ENCODE results near the gene PKP2. TPM values are rescaled to one million over a fixed set of nuclear protein-coding genes. Genes with fewer than 3 reads are reported as not detected.

PKP2 gene
- total and polyA plus RNA-seq, 2 donors (not counting 3 experiments of a cell fraction or from before 2014, with no cell fraction given): 1.4 to 6.5 TPM

- no peak overlapping the region for H3K4me3 ChIP-seq (replicated peaks in 1 of 3; ENCODE audit: insufficient read depth in 1 of 3, low read depth in 1 of 3, low read length in 3 of 3)
- H3K9ac ChIP-seq (replicated peaks; ENCODE audit: extremely low read depth, insufficient read depth, low read length): no peak overlapping the region
- intact Hi-C loops (cut with micrococcal nuclease) (no loop called here), dilution Hi-C loops (cut with MboI; ENCODE audit: extremely low pct_ligation_motif_present, low sequenced_read_pairs) (no loop called here)
- H4K20me1 ChIP-seq (replicated peaks; ENCODE audit: control insufficient read depth, extremely low read depth, insufficient read depth, low read length): no peaks in the 10 kb centered on the region
- no peaks in the 10 kb centered on the region for H3K4me1 ChIP-seq (ENCODE audit: control insufficient read depth, extremely low read depth, insufficient read depth, low read length)
- no peak overlapping the region for H2AFZ ChIP-seq (ENCODE audit: low read depth, low read length)
- no peaks in the 10 kb centered on the region for H3K9me3 ChIP-seq (replicated peaks; ENCODE audit: control insufficient read depth, insufficient read depth, low read length)
- FAIRE-seq (no peak), DNase-seq (ENCODE audit: low read depth, low spot score) (no peak)
- TF ChIP-seq GATA2 (IDR thresholded peaks at IDR 0.05; ENCODE audit: insufficient read depth, insufficient read length, low read depth, low read length) (no peak), MAX (IDR thresholded peaks at IDR 0.05; ENCODE audit: insufficient read depth, insufficient read length) (no peak), POLR2A (IDR thresholded peaks at IDR 0.05; ENCODE audit: low read depth, low read length) (no peak), EZH2 (IDR thresholded peaks at IDR 0.05; ENCODE audit: borderline replicate concordance, low read depth, low read length, severe bottlenecking) (no peak), JUN (IDR thresholded peaks at IDR 0.05; ENCODE audit: borderline replicate concordance, insufficient read depth, insufficient read length, low read depth) (no peak), POLR2AphosphoS5 (IDR thresholded peaks at IDR 0.05; ENCODE audit: insufficient read depth, low read depth, low read length) (no peak), FOS (IDR thresholded peaks at IDR 0.05; ENCODE audit: borderline replicate concordance, insufficient read depth, low read length) (no peak), MYC (IDR thresholded peaks at IDR 0.05; ENCODE audit: low read depth, low read length) (no peak)
- TF ChIP-seq, protein P1, sequence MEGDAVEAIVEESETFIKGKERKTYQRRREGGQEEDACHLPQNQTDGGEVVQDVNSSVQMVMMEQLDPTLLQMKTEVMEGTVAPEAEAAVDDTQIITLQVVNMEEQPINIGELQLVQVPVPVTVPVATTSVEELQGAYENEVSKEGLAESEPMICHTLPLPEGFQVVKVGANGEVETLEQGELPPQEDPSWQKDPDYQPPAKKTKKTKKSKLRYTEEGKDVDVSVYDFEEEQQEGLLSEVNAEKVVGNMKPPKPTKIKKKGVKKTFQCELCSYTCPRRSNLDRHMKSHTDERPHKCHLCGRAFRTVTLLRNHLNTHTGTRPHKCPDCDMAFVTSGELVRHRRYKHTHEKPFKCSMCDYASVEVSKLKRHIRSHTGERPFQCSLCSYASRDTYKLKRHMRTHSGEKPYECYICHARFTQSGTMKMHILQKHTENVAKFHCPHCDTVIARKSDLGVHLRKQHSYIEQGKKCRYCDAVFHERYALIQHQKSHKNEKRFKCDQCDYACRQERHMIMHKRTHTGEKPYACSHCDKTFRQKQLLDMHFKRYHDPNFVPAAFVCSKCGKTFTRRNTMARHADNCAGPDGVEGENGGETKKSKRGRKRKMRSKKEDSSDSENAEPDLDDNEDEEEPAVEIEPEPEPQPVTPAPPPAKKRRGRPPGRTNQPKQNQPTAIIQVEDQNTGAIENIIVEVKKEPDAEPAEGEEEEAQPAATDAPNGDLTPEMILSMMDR (IDR thresholded peaks at IDR 0.05; ENCODE audit: extremely low read depth in 1 of 2, insufficient read depth in 1 of 2, low read depth in 1 of 2, low read length in 2 of 2): no peak
- no peaks in the 10 kb centered on the region for H3K36me3 ChIP-seq (ENCODE audit: control insufficient read depth in 2 of 2, extremely low read depth in 1 of 2, insufficient read depth in 2 of 2, low read length in 2 of 2)
- BruUV-seq (replicated peaks): no TSS peak
- no peak overlapping the region for H3K27ac ChIP-seq (ENCODE audit: insufficient read depth, low read depth, low read length)
- H3K27me3 ChIP-seq (ENCODE audit: control insufficient read depth in 2 of 2, insufficient read depth in 2 of 2, low read length in 2 of 2): peaks cover 2 to 6% of the 10 kb centered on the region in 2 experiments
- H3K79me2 ChIP-seq (ENCODE audit: control insufficient read depth, insufficient read depth, low read length): no peaks in the 10 kb centered on the region
- CTCF ChIA-PET: interaction anchor here (2.7 kb wide), 1 partner anchor 10 kb away, joined by 13 read pairs; the partner anchor contains the start of gene YARS2
- POLR2A ChIA-PET: no interaction called here
- no peaks in the 10 kb centered on the region for H3K9me1 ChIP-seq (replicated peaks; ENCODE audit: control insufficient read depth, extremely low read depth, insufficient read depth, low read length)
- no peak overlapping the region for H3K4me2 ChIP-seq (ENCODE audit: insufficient read depth, low read length)
Observed at GRCh38 chr12:32765906-32766305, 130.7 kb downstream of the PKP2 start.
